HG02798 (cell line): Measurements from ENCODE around the gene TMEM238.
"Not testable (repeated sequence)": the region's sequence is repeated elsewhere in the genome, so short reads cannot be mapped to it uniquely, and the experiment has no call there.

Experiments used
- ATAC-seq: cut with Tn5 transposase; IDR thresholded peaks from one replicate; pipeline ENCODE4 v1.9.1; 2021; ENCODE audit warnings: mild to moderate bottlenecking; ENCODE audit not compliant: unreplicated experiment, poor library complexity

Gene TMEM238

DNA sequence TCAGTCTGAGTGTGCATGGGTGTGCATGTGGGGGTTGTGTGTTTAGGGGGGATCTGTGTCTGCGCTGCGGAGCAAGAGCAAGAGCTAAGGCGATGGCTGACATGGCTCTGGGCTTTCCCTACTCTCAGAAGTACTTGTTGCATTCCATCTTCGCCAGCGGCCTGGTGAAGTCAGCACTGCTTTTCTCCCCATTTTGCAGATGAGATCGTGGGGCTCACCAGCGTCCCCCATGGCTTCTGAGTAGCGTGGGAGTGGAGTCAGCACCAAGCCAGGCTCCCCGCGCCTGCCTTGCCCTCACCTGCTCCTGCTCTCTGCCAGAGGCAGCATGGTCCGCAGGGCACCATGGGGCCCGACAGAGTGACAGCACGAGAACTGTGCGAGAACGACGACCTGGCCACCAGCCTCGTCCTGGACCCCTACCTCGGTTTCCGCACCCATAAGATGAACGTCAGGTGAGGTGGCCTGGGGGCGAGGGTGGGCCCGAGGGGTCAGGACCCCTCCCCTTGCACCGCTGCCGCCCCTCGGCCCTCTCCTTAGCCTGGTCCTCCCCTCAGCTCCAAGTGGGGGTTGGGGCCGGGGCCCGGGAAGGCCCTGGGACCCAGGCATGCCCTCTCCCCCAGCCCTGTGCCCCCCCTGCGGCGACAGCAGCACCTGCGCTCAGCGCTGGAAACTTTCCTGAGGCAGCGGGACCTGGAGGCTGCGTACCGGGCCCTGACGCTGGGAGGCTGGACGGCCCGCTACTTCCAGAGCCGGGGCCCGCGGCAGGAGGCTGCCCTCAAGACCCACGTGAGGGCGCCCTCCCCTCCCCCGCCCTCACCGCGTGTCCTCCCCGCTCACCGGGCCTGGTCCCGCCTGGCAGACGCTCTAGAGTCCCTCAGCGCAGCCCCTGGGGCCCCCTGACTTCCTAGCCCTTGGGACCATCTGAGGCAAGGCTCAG, 42.2 kb downstream of the TMEM238 start:
- no peak for ATAC-seq

DNA sequence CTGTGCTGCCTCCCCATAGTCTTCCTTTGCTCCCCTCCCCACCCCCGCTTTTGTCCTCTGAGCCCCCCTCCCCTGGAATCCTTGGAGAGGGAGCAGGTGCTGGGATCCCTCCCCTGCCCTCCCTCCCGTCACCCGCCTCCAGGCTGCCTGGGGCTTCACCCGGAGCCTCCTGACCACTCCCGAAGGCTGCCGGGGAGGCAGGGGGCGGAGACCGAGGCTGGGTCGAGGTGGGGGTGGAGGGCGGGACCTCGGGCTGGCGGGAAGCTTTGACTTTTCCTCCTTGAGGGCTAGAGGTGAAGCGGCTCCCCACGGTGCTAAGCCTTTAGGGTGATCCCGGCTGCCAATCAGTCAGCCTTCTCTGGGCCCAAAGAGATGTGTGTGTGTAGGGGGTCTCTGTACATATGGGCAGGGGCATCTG, 42.9 kb downstream of the TMEM238 start:
- no peak for ATAC-seq

DNA sequence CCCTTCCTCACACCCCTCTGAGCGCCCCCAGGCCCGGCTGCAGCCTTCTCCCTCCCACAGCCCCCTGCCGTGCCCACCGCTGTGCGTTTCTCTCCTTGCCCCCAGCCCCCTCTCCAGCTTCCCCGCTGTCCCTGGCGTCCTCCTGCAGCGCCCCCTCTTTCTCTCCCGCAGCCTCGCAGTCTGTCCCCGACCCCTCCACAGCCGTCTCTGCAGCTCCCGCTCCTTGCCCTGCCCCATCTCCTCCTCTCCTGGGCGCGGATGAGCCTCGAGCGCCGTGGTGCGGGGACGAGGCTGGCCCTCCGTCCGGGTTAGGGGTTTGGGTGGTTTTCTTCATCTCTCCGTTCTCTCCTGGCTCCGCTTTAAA, 43.3 kb downstream of the TMEM238 start:
- ATAC-seq = no peak

DNA sequence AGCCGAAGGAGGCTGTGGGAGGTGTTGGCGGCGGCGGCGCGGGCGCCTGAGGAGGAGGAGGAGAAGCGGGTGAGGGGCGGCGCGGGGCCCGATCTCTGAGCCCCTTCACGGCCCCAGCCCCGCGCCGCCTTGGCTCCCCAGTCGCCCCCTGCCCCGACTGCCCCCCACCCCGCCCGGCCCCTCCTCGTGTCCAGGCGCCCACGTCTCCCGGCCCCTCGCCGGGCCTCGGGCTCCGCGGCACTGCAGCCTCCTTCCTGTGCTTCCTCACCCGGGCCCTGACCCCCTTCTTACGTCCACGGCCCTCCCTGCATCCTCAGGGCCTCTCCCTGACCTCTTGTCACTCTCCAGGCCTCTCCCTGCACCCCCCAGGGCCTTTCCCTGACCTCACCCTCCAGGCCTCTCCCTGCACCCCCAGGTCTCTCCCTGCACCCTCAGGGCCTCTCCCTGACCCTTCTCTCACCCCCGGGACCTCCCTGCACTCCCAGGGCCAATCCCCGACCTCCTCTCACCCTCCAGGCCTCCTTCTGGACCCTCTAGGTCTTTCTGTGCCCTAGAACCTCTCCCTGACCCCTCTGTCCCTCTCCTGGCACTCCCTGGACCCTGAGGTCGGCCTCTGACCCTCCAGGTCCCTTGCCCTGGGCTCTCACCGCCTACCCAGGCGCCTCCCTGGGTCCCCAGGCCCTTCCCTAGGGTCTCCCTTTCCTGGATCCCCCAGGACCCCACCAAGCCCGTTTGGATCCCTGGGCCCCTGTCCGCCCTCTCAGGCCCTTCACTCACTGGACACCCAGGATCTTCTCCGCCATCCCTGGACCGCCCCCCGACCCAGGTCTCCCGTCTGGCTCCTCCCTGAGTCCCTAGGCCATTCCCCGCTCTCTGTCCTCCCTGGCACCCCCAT, 44.0 kb downstream of the TMEM238 start:
- no peak for ATAC-seq

DNA sequence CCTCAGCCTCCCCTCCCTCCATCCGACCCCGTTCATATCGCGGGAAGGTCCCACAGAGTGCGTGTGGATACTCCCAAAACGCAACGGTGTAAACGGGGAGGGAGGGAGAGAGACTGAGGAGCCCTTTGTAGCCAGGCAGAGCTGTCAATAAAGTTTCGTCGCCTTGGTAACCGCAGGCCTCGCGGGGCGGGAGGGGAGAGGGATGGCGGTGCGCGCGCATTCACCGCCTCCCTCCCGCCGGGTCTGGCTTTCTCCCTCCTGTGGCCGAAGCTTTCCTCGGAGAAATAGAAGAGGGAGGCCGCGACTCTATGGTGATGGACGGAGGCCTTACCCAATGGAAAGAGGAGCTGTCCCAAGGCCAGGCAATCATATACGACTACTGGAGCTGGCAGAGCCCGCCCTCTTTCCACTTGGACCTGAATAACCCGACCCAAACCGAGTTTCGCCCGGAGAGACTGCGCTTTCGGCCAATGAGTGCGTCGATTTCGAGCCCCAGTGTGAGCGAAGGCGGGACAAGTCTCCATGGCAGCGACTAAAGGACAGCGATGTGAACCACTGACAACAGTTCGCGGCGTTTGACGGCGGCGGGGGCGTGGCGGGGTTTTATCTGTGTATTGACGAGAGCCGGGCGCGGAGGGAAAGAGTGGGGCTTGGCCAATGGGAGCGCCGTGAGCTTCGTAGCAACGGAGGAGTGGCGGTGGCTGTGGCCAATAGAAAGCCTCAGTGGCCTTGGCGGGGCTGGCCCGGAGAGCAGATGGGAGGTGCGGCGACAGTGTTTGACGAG, 44.8 kb downstream of the TMEM238 start, which contains the start of gene KMT5C:
TSS of gene KMT5C (plus strand) at position 772 of the 784 bp plus-strand sequence. CDS start 2,061 bp downstream, outside the sequence.
- ATAC-seq = peak; percentile 84

DNA sequence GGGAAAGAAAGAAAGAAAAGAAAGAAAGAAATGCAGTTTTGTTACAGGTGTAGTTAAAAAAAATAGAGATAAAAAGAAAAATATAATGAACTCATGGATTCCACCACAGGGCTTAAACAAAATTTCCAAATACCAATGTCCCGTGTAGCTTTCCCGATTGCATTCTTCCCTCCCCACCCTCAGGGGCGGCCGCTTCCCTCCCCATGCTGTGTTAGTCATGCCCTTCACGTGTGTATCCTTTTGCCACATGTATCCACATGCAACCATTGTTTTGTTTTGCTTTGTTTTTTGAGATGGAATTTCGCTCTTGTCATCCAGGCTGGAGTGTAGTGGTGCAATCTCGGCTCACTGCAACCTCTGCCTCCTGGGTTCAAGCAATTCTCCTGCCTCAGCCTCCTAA, 48.0 kb downstream of the TMEM238 start:
- no peak for ATAC-seq

DNA sequence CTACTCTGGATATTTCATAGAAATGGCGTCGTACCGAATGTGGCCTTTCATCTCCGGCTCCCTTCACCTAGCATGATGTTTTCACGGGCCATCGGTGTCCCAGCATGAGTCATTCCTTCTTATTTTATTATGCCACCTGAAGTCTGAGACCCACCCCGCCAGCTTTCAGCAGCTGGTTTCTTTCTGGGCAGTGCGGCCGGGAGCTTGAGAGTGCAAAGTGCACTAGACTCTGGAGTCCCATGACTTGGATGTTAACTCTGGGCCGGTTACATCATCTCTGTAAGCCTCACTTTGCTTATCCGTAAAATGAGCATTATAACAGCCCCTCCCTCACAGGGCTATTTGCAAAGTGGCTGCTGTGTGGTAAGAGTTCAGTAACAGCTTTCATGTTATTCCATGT, 50.2 kb downstream of the TMEM238 start:
- no peak for ATAC-seq

DNA sequence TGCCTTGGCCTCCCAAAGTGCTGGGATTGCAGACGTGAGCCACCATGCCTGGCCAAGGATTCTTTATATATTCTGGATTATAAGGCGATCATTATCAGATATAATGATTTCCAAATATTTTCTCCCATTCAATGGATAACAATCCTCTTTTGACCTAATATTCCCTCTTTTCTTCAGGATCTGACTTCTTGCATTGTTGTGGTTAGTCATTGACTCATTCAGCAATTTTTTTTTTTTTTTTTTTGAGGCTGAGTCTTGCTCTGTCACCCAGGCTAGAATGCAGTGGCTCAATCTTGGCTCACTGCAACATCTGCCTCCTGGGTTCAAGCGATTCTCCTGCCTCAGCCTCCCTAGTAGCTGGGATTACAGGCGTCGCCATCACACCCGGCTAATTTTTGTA, 54.3 kb downstream of the TMEM238 start:
- not testable (repeated sequence) for ATAC-seq
